ENCODE data around the gene NUP153.
"Not testable (repeated sequence)": the region's sequence is repeated elsewhere in the genome, so short reads cannot be mapped to it uniquely, and the experiment has no call there.

NUP153 gene

GRCh38 chr6:17584241-17584803, 122.4 kb downstream of the NUP153 start:
- H3K4me3 ChIP-seq (ENCODE audit: low read depth, low read length), result no peak overlapping the region
- DNase-seq (ENCODE audit: low read depth), result no peak
- peak; percentile 38 for TF ChIP-seq CTCF (IDR thresholded peaks at IDR 0.05; ENCODE audit: low read depth, low read length, missing control alignments)

GRCh38 chr6:17583811-17584210, 122.9 kb downstream of the NUP153 start:
- no peak overlapping the region for H3K4me3 ChIP-seq (ENCODE audit: low read depth, low read length)
- TF ChIP-seq CTCF (IDR thresholded peaks at IDR 0.05; ENCODE audit: low read depth, low read length, missing control alignments), result no peak
- DNase-seq (ENCODE audit: low read depth), result no peak

GRCh38 chr6:17581282-17581681, 125.4 kb downstream of the NUP153 start:
- DNase-seq (ENCODE audit: low read depth); H3K4me3 ChIP-seq (ENCODE audit: low read depth, low read length): not testable (repeated sequence)

- no peak for TF ChIP-seq CTCF (IDR thresholded peaks at IDR 0.05; ENCODE audit: low read depth, low read length, missing control alignments)
- no peak overlapping the region for H3K4me3 ChIP-seq (ENCODE audit: low read depth, low read length)
- DNase-seq (ENCODE audit: low read depth), result no peak
These were observed 126.1 kb downstream of the NUP153 start for GRCh38 chr6:17580518-17581048.

GRCh38 chr6:17577059-17577458, 129.7 kb downstream of the NUP153 start:
- no peak for TF ChIP-seq CTCF (IDR thresholded peaks at IDR 0.05; ENCODE audit: low read depth, low read length, missing control alignments)
- no peak overlapping the region for H3K4me3 ChIP-seq (ENCODE audit: low read depth, low read length)
- no peak for DNase-seq (ENCODE audit: low read depth)

- no peak for TF ChIP-seq CTCF (IDR thresholded peaks at IDR 0.05; ENCODE audit: low read depth, low read length, missing control alignments)
- DNase-seq (ENCODE audit: low read depth), result no peak
- no peak overlapping the region for H3K4me3 ChIP-seq (ENCODE audit: low read depth, low read length)
These were observed 131.7 kb downstream of the NUP153 start for GRCh38 chr6:17574866-17575560.

- no peak overlapping the region for H3K4me3 ChIP-seq (ENCODE audit: low read depth, low read length)
- no peak for DNase-seq (ENCODE audit: low read depth)
These were observed 141.3 kb downstream of the NUP153 start for GRCh38 chr6:17565399-17565798.

More at GRCh38 chr6:17565399-17565798, 141.3 kb downstream of the NUP153 start:
- no peak for TF ChIP-seq CTCF (IDR thresholded peaks at IDR 0.05; ENCODE audit: low read depth, low read length, missing control alignments)
